GM12892 (cell line): ENCODE measurements around the gene CIT. TPM values are rescaled to one million over a fixed set of nuclear protein-coding genes. Genes with fewer than 3 reads are reported as not detected.
"Not testable (repeated sequence)": the region's sequence is repeated elsewhere in the genome, so short reads cannot be mapped to it uniquely, and the experiment has no call there.

ENCODE experiments used
- DNase-seq: peaks from one replicate; pipeline ENCODE4 v3.0.0; 2011; ENCODE audit not compliant: insufficient read length
- FAIRE-seq: peaks from 2 replicates; lab custom pipeline; 2011; peaks lifted over from hg19 to GRCh38; lab: Jason Lieb, UNC
- POLR2A ChIP-seq: IDR thresholded peaks from 2 replicates; pipeline ENCODE4 v1.6.1; 2011; ENCODE audit warnings: low read depth, low read length, control low read depth
- POLR2AphosphoS5 ChIP-seq: IDR thresholded peaks from 2 replicates; pipeline ENCODE4 v1.6.1; 2011; ENCODE audit warnings: low read depth, low read length, control low read depth
- TAF1 ChIP-seq: IDR thresholded peaks from 2 replicates; pipeline ENCODE4 v1.6.1; 2011; ENCODE audit warnings: low read depth, mild to moderate bottlenecking, control low read depth, low read length, borderline replicate concordance
- polyA plus RNA-seq: library from polyadenylated mRNA; unstranded; fragments of >200 nt; gene quantifications from one replicate; pipeline ENCODE4 v1.2.1, GENCODE V29; 2012; ENCODE audit warnings: missing spikeins, inconsistent platforms; ENCODE audit not compliant: missing spikeins

Gene CIT
- polyA plus RNA-seq = 13.8 TPM

- TF ChIP-seq POLR2A (no peak), TAF1 (peak; percentile 26; the same call in 1 of the 2 replicates)
- DNase-seq (peak; percentile 85), FAIRE-seq (peak; percentile 95)
Observed at GRCh38 chr12:119876761-119877638, at the start of gene CIT. Gene CIT, minus strand, starts transcription at chr12:119877320. Its CDS starts 1,152 bp downstream, at chr12:119876168.

DNA sequence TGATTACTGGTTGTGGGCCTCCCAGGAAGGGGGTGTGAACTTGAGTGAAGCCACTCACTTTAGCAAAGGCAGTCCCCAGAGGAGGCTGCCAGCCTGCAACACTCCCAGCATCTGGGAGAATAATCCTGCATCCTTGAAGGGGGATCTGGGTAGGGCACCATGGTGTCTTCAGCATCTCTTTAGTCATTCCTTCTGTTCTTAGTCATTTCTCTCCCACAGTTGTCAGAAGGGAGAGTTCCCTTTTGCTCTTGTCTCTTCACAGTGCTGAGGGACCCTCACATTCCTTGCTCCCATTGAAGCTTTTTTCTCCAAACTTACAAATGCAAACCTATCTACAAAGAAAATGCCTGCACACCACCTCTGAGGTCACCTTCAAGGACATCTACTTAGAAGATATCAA lies 48.1 kb upstream of the CIT start:
- TF ChIP-seq POLR2A (no peak), POLR2AphosphoS5 (no peak), TAF1 (no peak)
- DNase-seq = no peak
- FAIRE-seq = no peak

DNA sequence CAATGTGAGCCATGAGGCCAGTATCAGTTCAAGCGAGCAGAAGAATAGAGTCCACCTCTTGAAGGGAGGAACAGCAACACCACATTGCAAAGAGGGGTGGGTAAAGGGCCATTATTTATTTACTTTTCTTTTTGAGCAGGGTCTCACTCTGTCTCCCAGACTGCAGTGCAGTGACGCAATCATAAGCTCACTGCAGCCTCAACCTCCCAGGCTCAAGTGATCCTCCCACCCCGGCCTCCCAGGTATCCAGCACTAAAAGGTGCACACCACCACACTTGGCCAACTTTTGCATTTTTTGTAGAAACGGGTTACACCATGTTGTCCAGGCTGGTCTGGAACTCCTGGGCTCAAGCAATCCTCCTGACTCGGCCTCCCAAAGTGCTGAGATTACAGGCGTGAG lies 42.9 kb upstream of the CIT start:
- FAIRE-seq (no peak), DNase-seq (no peak)
- no peak for TF ChIP-seq TAF1
- no peak for TF ChIP-seq POLR2AphosphoS5
- no peak for TF ChIP-seq POLR2A

GRCh38 chr12:119915894-119916510 lies 38.9 kb upstream of the CIT start:
- FAIRE-seq (no peak), DNase-seq (no peak)
- TF ChIP-seq POLR2AphosphoS5 = no peak
- TF ChIP-seq TAF1 = no peak
- TF ChIP-seq POLR2A = no peak

DNA sequence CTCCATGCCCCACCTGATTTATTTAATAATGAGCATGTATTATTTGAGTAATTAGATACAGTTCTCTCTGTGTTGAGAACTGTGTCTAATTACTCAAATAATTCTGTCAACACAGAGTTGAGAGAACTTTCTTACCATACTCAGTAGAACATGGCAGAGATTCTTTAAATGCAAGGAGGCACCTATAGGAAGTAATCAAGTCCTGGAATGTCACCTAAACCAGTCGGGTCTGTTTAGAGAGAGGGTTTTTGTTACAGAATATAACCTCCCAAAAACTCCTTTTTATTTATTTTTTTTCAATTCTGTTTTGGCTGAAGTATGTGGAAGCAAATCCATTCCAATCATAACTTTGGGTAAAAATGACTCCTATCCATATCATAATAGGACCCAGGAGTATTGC lies 37.5 kb upstream of the CIT start:
- no peak for DNase-seq
- FAIRE-seq = no peak
- no peak for TF ChIP-seq POLR2AphosphoS5

DNA sequence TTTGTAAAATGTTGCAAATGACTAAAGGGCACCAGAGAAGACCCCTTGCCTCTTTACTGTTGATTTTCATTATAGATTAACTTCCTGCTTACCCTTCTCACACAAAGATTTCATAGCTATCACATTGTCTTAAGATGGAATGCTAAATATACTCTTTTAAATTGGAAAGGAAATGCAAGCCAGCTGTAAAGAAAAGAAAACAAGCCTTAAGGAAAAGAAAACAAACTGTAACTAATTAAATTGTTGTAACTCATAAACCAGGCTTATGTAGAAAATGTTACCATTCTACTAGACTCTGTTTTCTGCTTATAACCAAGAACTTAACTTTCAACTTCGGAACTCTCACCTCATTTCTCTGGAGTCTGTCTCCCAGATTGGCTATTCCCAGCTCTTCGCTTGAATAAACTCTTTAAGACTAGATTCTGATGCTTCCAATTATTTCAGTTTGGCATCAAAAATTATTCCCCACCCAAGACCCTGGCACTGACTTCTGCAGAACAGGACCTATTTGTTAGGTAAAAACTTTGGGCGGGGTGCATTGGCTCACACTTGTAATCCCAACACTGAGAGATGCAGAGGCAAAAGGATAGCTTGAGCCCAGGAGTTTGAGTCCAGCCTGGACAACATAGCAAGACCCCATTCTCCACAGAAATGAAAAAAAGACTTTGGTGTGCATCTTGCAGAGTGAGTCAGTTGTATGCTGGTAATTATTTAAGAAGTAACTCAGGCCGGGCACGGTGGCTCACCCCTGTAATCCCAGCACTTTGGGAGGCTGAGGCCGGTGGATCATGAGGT lies 36.6 kb upstream of the CIT start:
- DNase-seq = no peak
- TF ChIP-seq POLR2AphosphoS5 = no peak
- no peak for TF ChIP-seq TAF1
- no peak for TF ChIP-seq POLR2A
- FAIRE-seq = no peak

DNA sequence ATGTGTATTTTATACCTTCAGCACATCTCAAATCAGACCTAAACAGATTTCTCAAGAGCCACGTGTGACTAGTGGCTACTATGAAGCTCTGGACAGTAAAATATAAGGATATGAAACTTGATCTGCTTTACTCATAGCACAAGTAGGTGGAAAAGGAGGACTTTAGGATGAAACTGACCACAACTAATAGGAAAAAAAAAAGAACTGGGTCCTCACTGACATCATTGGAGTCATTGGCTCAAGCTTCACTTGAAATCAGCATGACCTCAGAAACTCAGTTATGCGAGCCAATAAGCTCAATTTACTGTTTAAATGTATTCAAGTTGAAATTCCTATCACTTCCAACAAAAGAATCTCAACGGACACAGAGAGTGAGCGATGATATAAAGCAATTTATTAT lies 34.1 kb upstream of the CIT start:
- no peak for DNase-seq
- TF ChIP-seq POLR2AphosphoS5 (no peak), TAF1 (no peak), POLR2A (no peak)
- FAIRE-seq = no peak

- FAIRE-seq (no peak), DNase-seq (no peak)
- no peak for TF ChIP-seq TAF1
- no peak for TF ChIP-seq POLR2A
- no peak for TF ChIP-seq POLR2AphosphoS5
Observed at GRCh38 chr12:119910586-119910985, 33.5 kb upstream of the CIT start.

- DNase-seq (peak; percentile 17), FAIRE-seq (peak; percentile 82)
- TF ChIP-seq POLR2A (no peak), POLR2AphosphoS5 (no peak), TAF1 (no peak)
Observed at GRCh38 chr12:119902084-119902509, 25.0 kb upstream of the CIT start.

DNA sequence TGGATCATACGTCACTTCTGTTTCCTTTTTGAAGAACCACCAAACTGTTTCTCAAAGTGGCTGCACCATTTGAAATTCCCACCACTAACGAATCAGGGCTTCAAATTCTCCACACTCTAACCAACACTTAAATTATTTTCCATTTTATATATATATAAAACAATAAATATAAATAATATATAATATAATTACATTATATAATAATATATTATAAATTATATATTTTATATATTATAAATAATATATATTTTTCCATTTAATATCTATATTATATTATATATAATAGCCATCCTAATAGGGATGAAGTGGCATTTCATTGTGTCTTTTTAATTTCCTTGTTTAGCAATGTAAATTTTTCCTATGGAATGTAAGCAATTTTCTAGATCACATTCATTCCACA lies 24.6 kb upstream of the CIT start:
- TF ChIP-seq POLR2A (no peak), TAF1 (no peak), POLR2AphosphoS5 (no peak)
- FAIRE-seq (no peak), DNase-seq (no peak)

GRCh38 chr12:119894916-119895315 lies 17.8 kb upstream of the CIT start:
- TF ChIP-seq TAF1 (no peak), POLR2AphosphoS5 (no peak), POLR2A (no peak)
- no peak for FAIRE-seq
- no peak for DNase-seq

- not testable (repeated sequence) for FAIRE-seq, DNase-seq
Observed at GRCh38 chr12:119892611-119893010, 15.5 kb upstream of the CIT start.
